GM18867 (cell line): ENCODE measurements around the gene ATP8B4.
"Not testable (repeated sequence)": the region's sequence is repeated elsewhere in the genome, so short reads cannot be mapped to it uniquely, and the experiment has no call there.

Source experiments
- ATAC-seq: cut with Tn5 transposase; IDR thresholded peaks from one replicate; pipeline ENCODE4 v1.9.1; 2021; ENCODE audit warnings: mild to moderate bottlenecking, moderate library complexity; ENCODE audit not compliant: unreplicated experiment

ATP8B4 gene

GRCh38 chr15:49963033-49963772 lies 155.8 kb downstream of the ATP8B4 start:
- ATAC-seq, result not testable (repeated sequence)

GRCh38 chr15:49962044-49962602 lies 156.9 kb downstream of the ATP8B4 start:
- no peak for ATAC-seq

- no peak for ATAC-seq
Measured at GRCh38 chr15:49953421-49953820, 165.6 kb downstream of the ATP8B4 start.

- ATAC-seq, result no peak
Measured at GRCh38 chr15:49946681-49947080, 172.4 kb downstream of the ATP8B4 start.

GRCh38 chr15:49934487-49934886 lies 184.5 kb downstream of the ATP8B4 start:
- no peak for ATAC-seq

GRCh38 chr15:49927189-49927861 lies 191.7 kb downstream of the ATP8B4 start:
- ATAC-seq, result no peak

- ATAC-seq, result no peak
Measured at GRCh38 chr15:49926740-49927139, 192.3 kb downstream of the ATP8B4 start.

- ATAC-seq, result no peak
Measured at GRCh38 chr15:49923671-49924070, 195.4 kb downstream of the ATP8B4 start.

GRCh38 chr15:49919034-49919433 lies 200.0 kb downstream of the ATP8B4 start:
- no peak for ATAC-seq

- ATAC-seq, result no peak
Measured at GRCh38 chr15:49918121-49918520, 200.9 kb downstream of the ATP8B4 start.

GRCh38 chr15:49916998-49917397 lies 202.0 kb downstream of the ATP8B4 start:
- no peak for ATAC-seq

GRCh38 chr15:49915822-49916221 lies 203.2 kb downstream of the ATP8B4 start:
- no peak for ATAC-seq

- ATAC-seq, result no peak
Measured at GRCh38 chr15:49908933-49909295, 210.1 kb downstream of the ATP8B4 start.

GRCh38 chr15:49908236-49908932 lies 210.6 kb downstream of the ATP8B4 start:
- ATAC-seq, result no peak

- no peak for ATAC-seq
Measured at GRCh38 chr15:49906966-49907365, 212.1 kb downstream of the ATP8B4 start.

- ATAC-seq, result no peak
Measured at GRCh38 chr15:49905221-49905620, 213.8 kb downstream of the ATP8B4 start.

GRCh38 chr15:49904296-49904695 lies 214.7 kb downstream of the ATP8B4 start:
- ATAC-seq, result no peak

- no peak for ATAC-seq
Measured at GRCh38 chr15:49902685-49903501, 216.1 kb downstream of the ATP8B4 start.

GRCh38 chr15:49901996-49902684 lies 216.9 kb downstream of the ATP8B4 start:
- ATAC-seq, result no peak

GRCh38 chr15:49901321-49901720 lies 217.7 kb downstream of the ATP8B4 start:
- no peak for ATAC-seq
